ES-I3 (cell line): ENCODE data around the gene ESRRA.
A peak's percentile ranks its signal among the peaks of the same experiment; 100 is the strongest.

Experiments
- H3K36me3 ChIP-seq: 2 replicates; pipeline ENCODE4 v1.6.1; 2013; ENCODE audit warnings: mild to moderate bottlenecking, low read length, control low read depth, moderate library complexity; ENCODE audit not compliant: insufficient read depth
- H3K4me1 ChIP-seq: 2 replicates; pipeline ENCODE4 v1.6.1; 2013; ENCODE audit warnings: mild to moderate bottlenecking, control low read depth, low read length; ENCODE audit not compliant: insufficient read depth
- H3K9ac ChIP-seq: 2 replicates; pipeline ENCODE4 v1.6.1; 2013; ENCODE audit warnings: low read depth, mild to moderate bottlenecking, low read length, moderate library complexity
- H3K9me3 ChIP-seq: 2 replicates; pipeline ENCODE4 v1.6.1; 2013; ENCODE audit warnings: mild to moderate bottlenecking, low read length, moderate library complexity; ENCODE audit not compliant: control insufficient read depth, insufficient read depth

Gene ESRRA

GRCh38 chr11:64333556-64333955, 28.2 kb downstream of the ESRRA start:
- Histone ChIP-seq H3K9me3 (no peaks in the 10 kb centered on the region), H3K4me1 (peaks cover 14% of the 10 kb centered on the region), H3K36me3 (no peaks in the 10 kb centered on the region), H3K9ac (no peak overlapping the region)

GRCh38 chr11:64334764-64335735, 29.7 kb downstream of the ESRRA start:
- Histone ChIP-seq H3K9ac (no peak overlapping the region), H3K4me1 (peaks cover 14% of the 10 kb centered on the region), H3K9me3 (no peaks in the 10 kb centered on the region), H3K36me3 (no peaks in the 10 kb centered on the region)

- no peaks in the 10 kb centered on the region for H3K36me3 ChIP-seq
- no peak overlapping the region for H3K9ac ChIP-seq
- no peaks in the 10 kb centered on the region for H3K9me3 ChIP-seq
- H3K4me1 ChIP-seq: no peaks in the 10 kb centered on the region; the same call in 1 of the 2 replicates
Observed at GRCh38 chr11:64337538-64338249, 32.4 kb downstream of the ESRRA start.

GRCh38 chr11:64338716-64339115, 33.4 kb downstream of the ESRRA start:
- no peak overlapping the region for H3K9ac ChIP-seq
- H3K9me3 ChIP-seq: no peaks in the 10 kb centered on the region
- no peaks in the 10 kb centered on the region for H3K36me3 ChIP-seq
- peaks cover 7% of the 10 kb centered on the region; the same call in 1 of the 2 replicates for H3K4me1 ChIP-seq

GRCh38 chr11:64339286-64339685, 34.0 kb downstream of the ESRRA start:
- Histone ChIP-seq H3K9me3 (no peaks in the 10 kb centered on the region), H3K36me3 (no peaks in the 10 kb centered on the region), H3K4me1 (peaks cover 7% of the 10 kb centered on the region; the same call in 1 of the 2 replicates), H3K9ac (no peak overlapping the region)

GRCh38 chr11:64339754-64340408, 34.6 kb downstream of the ESRRA start, which contains the start of gene CCDC88B:
CCDC88B (plus strand) TSS chr11:64340204; CDS start chr11:64340267, 63 bp downstream.
- Histone ChIP-seq H3K9me3 (no peaks in the 10 kb centered on the region), H3K9ac (peak within 1 kb of the TSS; percentile 82), H3K36me3 (no peaks in the 10 kb centered on the region), H3K4me1 (peaks cover 7% of the 10 kb centered on the region; the same call in 1 of the 2 replicates)

GRCh38 chr11:64340671-64341335, 35.5 kb downstream of the ESRRA start:
- no peaks in the 10 kb centered on the region for H3K9me3 ChIP-seq
- H3K9ac ChIP-seq: peak overlapping the region; percentile 82
- peaks cover 7% of the 10 kb centered on the region; the same call in 1 of the 2 replicates for H3K4me1 ChIP-seq
- H3K36me3 ChIP-seq: no peaks in the 10 kb centered on the region

GRCh38 chr11:64341429-64341828, 36.1 kb downstream of the ESRRA start:
- Histone ChIP-seq H3K36me3 (no peaks in the 10 kb centered on the region), H3K9me3 (no peaks in the 10 kb centered on the region), H3K9ac (peak overlapping the region; percentile 82; the same call in 1 of the 2 replicates), H3K4me1 (peaks cover 7% of the 10 kb centered on the region; the same call in 1 of the 2 replicates)

GRCh38 chr11:64341851-64342791, 36.8 kb downstream of the ESRRA start:
- no peaks in the 10 kb centered on the region for H3K9me3 ChIP-seq
- H3K4me1 ChIP-seq: peaks cover 7% of the 10 kb centered on the region; the same call in 1 of the 2 replicates
- H3K36me3 ChIP-seq: no peaks in the 10 kb centered on the region
- peak overlapping the region; percentile 82; the same call in 1 of the 2 replicates for H3K9ac ChIP-seq

GRCh38 chr11:64342869-64343745, 37.8 kb downstream of the ESRRA start:
- no peak overlapping the region for H3K9ac ChIP-seq
- H3K4me1 ChIP-seq: peaks cover 8% of the 10 kb centered on the region; the same call in 1 of the 2 replicates
- no peaks in the 10 kb centered on the region for H3K9me3 ChIP-seq
- no peaks in the 10 kb centered on the region for H3K36me3 ChIP-seq

GRCh38 chr11:64343767-64344559, 38.6 kb downstream of the ESRRA start:
- Histone ChIP-seq H3K9me3 (no peaks in the 10 kb centered on the region), H3K36me3 (no peaks in the 10 kb centered on the region), H3K9ac (no peak overlapping the region), H3K4me1 (peaks cover 15% of the 10 kb centered on the region; the same call in 1 of the 2 replicates)
